MM.1S (cell line): Measurements from ENCODE around the gene POTEB3.
"Not testable (repeated sequence)": the region's sequence is repeated elsewhere in the genome, so short reads cannot be mapped to it uniquely, and the experiment has no call there.

Source experiments
- EZH2 ChIP-seq: fragments of 300-600 bp; sonication (generic); optimal IDR thresholded peaks from 2 replicates; pipeline ENCODE3; 2017; ENCODE audit warnings: low read depth, mild to moderate bottlenecking, antibody characterized with exemption, low read length, mixed read lengths
- EZH2phosphoT487 ChIP-seq: fragments of 300-600 bp; sonication (generic); IDR thresholded peaks from 2 replicates; pipeline ENCODE4 v1.6.1; 2018; ENCODE audit warnings: antibody characterized with exemption, low read length
- TF ChIP-seq, protein P1 (sequence below): fragments of 300-600 bp; sonication (generic); IDR thresholded peaks from 2 replicates; pipeline ENCODE4 v1.5.1; 2016; ENCODE audit warnings: antibody characterized with exemption, low read length, mixed read lengths

DNA sequence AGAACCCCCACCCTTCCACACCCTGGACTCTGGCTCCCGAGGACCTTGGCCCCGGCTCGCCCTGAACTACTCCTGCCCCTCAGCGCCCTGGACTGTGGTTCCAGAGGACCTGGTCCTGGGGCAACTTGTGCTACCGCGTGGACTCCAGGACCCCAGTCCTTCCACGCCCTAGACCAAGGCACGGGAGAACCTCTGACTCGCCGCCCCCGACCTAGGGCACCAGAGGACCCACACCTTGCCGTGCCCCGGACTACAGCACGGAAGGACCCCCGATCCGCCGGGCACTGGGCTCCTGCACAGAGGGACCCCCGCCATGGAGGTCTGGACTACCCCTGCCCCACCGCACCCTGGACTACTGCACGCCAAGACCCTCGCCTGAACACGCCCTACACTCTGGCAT is 71.7 kb downstream of the POTEB3 start:
- TF ChIP-seq, protein P1, sequence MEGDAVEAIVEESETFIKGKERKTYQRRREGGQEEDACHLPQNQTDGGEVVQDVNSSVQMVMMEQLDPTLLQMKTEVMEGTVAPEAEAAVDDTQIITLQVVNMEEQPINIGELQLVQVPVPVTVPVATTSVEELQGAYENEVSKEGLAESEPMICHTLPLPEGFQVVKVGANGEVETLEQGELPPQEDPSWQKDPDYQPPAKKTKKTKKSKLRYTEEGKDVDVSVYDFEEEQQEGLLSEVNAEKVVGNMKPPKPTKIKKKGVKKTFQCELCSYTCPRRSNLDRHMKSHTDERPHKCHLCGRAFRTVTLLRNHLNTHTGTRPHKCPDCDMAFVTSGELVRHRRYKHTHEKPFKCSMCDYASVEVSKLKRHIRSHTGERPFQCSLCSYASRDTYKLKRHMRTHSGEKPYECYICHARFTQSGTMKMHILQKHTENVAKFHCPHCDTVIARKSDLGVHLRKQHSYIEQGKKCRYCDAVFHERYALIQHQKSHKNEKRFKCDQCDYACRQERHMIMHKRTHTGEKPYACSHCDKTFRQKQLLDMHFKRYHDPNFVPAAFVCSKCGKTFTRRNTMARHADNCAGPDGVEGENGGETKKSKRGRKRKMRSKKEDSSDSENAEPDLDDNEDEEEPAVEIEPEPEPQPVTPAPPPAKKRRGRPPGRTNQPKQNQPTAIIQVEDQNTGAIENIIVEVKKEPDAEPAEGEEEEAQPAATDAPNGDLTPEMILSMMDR = not testable (repeated sequence)
- not testable (repeated sequence) for TF ChIP-seq EZH2phosphoT487, EZH2
